Epidermal melanocyte (primary cell): ENCODE data around the gene CEP135.
"Not testable (repeated sequence)": the region's sequence is repeated elsewhere in the genome, so short reads cannot be mapped to it uniquely, and the experiment has no call there.

Experiments
- DNase-seq: peaks from one replicate; pipeline ENCODE4 v3.0.0; 2011; ENCODE audit warnings: low spot score; ENCODE audit not compliant: insufficient read length

The CEP135 gene

DNA sequence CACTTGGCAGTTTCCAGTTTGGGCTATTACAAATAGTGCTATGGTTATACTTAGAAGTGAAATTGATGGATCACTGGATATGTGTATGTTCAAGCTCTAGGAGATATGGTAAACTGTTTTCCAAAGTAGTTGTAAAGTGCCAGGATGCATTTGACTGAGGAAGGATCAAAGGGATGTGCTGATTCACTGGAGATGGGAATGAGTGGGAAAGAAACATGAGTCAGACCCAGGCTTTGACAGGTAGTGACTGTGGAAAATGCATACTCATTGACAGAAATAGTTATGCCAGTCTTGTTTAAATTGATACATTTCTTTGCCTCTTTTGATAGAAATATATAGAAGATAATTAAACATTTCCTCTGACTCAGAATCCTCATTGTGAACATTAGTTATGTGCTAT is 77.9 kb downstream of the CEP135 start:
- DNase-seq: no peak

DNA sequence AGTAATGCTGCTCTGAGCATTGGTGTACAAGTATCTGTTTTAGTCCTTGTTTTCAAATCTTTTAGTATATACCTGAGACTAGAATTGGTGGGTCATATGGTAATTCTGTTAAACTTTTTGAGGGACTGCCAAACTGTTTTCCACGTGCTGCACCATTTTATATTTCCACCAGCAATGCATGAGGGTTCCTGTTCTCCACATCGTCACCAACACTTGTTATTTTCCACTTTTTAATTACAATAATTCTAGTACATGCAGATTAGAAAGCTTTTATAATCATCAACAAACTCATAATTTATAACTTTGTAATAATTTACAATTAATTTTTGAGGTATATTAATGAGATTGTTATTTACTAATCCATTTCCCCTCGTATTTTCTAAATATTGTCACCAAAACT is 79.4 kb downstream of the CEP135 start:
- DNase-seq: no peak

DNA sequence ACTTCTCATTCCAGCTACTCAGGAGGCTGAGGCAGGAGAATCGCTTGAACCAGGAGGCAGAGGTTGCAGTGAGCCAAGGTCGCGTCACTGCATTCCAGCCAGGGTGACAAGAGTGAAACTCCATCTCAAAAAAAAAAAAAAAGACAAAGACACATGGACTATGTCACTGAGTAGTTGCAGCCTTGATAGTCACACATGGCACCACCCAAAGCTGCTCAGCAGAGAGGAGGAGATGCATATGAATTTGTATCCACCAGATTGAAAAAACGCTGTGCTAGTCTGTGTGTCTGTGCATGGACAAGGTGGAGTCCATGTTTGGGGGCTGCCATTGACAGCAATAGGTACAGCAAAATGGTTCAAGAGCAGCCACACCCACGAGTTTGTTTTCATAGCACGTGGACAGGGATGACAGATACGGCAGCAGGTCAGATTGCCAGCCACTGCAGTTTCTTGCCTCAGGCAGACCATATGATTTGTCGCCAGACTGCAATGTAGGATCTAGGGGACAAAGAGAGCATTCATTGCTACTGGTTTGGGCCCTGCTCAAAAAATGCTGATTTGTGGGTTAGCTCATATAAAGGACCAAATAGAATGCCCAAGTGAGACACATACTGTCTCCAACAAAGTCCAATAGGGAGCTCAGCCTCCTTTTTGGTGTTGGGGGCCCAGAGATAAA is 89.9 kb downstream of the CEP135 start:
- DNase-seq: peak; percentile 53

DNA sequence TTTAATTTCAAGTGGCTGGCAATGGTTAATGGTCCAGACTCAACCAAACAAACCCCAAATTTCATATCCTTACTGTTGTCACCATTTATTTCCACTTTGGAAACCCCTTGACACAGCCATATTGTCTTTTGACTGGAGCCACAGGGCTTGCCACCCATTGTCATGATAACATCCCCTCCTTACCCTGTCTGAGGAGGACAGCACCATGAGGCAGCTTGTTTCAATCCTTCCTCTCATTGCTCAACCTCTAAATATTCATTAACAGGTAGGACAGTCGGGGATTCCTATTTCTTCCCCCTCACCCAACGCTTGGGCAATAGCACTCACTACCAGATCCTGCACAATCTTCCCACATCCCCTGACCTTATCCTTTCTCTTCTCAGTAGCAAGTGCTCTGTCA is 92.1 kb downstream of the CEP135 start:
- no peak for DNase-seq

DNA sequence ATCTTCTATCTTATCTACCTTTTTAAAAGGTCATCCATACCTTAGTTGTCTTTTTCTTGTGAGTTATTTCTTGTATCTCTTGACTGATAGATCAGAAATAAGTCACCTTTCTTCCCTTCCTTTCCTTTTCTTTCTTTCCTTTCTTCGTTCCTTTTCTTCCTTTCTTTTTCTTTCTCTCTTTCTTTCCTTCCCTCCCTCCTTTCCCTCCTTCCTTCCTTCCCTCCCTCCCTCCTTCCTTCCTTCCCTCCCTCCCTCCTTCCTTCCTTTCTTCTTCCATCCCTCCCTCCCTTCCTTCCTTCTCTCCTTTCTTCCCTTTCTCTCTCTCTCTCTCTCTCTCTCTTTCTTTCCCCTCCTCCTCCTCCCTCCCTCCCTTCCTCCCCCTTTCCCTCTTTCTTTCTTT is 93.5 kb downstream of the CEP135 start:
- DNase-seq: no peak

DNA sequence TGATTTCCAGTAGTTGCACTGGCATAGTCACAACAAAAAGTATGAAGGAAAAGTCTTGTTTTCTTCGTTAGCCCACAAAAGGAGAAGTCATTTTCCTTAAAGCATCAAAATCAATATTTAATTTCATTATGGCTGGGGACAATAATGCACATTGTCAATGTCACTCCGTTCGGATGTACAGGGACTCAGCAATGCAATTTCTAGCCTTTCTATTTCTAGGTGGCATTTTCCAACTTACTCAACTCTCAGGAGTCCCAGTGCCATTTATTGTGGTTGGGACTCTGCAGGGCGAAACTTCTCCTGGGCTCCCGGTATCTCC is 99.6 kb downstream of the CEP135 start:
- DNase-seq: no peak

DNA sequence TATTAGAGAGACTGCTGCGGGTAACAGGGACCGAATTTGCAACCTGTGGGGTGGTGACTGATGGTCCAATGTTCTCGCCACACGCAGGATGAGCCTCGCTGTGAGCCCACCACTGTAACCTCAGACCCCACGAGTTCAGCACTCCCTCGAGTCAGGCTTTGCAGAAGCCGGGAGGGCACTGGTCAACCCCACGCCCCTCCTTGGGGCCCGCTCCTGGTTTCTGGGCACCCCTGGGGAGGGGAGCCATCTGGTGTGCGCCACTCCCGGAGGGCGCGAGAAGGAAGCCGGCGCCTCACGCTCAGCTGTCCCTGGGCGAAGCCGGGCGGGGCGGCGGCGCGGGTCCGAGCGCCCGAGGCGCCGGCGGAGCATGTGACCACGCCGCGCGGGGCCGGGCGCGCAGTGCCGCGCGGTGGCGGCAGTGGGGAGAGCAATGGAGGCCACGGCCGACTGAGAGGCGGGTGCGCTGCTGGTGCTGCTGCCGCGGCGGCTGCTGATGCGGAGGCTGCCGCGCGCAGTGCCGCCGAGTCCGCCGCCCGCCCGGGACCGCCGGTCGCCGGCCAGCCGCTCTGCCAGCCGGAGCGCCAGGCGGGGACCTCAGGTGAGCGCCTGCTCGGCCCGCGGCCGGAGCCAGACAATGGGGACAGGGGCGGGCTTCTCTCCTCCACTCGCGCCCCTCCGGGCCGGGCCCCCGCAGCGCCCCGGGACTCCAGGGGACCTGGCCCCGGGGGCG is 100.1 kb downstream of the CEP135 start:
- DNase-seq: peak; percentile 38

DNA sequence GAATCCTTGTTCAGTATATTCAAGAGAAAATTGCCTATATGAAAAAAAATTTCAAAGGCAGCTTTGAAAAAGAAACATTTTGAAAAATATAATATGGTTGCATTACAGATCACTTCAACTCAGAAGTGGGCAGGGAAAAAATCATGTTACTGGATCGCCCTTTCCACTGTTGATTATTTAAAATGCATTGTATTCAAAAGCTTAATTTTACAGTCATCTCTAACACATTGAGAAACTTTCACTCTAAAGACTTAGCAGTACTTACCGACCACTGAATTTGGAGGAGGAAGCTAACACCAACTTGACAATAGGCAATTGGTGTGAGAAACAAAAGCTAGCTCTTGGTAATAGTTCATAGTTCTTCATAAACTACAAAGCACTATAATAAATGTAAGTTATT is 101.9 kb downstream of the CEP135 start:
- no peak for DNase-seq

DNA sequence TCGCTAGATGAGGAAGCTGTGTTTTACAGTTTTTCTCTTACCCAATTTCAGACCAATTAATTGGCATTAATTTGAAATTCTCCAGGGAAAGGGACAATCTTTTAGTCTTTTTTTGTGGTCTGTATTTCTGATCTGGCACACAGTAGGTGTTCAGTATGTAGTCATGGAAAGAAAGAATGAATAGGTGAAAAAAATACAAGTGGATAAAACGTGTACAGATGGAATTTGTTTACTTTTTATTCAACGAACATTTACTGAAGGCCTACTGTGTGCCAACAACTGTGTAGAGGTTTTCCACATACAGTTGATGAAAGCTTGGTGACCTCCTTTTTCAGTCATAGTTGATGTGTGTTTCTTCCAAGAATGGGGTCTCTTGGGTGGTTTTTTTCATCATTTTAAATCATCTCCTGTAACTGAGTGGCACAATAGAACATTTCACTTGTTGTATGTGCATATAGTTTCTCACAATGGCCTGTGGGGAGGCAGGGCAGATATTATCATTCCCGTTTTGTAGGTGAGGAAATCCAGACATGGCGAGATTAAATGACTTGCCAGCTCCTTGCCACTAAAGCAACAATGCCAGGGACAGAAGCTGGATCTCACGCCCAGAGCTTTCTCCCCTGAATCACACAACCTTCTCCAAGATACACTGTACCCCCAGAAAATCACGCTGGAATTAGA is 102.4 kb downstream of the CEP135 start:
- no peak for DNase-seq

DNA sequence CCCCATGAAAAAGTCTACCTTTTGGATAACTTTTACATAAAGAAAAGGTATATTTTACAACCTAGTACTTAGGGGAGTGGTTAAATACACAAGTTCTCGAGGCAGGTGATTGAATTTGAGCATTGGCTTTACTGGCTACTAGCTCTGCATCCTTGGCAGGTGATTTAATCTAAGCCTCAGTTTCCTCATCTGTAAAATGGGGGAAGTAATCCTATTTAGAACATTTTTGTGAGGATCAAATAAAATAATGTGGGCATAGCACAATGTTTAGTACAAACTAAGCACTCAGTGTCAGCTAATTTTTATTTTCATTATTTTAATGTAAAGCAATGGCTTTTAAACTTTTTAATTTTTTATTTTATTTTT is 102.9 kb downstream of the CEP135 start:
- DNase-seq: no peak

DNA sequence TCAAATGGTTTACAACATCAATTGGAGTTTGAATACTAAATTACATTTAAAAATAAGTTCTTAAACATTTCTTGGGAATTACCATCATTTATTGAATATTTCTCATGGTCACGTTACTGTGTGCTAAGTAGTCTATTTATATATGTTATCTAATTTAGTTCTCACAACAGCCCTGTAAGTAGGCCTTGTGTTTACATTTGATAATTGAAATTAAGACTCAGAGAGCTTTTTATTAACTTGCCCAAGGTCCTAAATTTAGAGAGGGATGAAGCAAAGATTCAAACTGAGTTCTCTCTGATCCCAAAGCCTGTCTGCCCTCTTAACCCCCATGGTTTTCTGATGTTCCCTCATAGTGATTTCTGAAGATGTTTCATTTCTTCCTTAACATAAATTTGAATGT is 103.7 kb downstream of the CEP135 start:
- DNase-seq: no peak

DNA sequence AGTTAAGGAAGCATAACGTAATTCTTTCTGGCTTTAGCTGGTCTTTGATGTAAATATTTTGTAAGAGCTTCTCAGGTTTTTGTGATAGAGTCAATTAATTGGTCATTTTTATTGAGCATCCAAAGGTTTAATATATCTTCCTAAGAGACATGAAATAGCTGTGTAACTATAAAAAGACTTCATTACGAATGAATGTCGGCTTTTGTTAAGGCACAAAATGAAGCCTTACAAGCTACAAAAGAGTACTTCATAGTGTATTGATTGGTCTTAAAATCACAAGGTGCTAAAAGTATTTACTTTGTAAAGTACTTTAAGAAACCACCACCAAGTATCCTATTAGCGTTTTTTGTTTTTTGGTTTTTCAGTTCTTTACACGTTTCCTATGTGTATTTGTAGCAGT is 104.2 kb downstream of the CEP135 start:
- no peak for DNase-seq

DNA sequence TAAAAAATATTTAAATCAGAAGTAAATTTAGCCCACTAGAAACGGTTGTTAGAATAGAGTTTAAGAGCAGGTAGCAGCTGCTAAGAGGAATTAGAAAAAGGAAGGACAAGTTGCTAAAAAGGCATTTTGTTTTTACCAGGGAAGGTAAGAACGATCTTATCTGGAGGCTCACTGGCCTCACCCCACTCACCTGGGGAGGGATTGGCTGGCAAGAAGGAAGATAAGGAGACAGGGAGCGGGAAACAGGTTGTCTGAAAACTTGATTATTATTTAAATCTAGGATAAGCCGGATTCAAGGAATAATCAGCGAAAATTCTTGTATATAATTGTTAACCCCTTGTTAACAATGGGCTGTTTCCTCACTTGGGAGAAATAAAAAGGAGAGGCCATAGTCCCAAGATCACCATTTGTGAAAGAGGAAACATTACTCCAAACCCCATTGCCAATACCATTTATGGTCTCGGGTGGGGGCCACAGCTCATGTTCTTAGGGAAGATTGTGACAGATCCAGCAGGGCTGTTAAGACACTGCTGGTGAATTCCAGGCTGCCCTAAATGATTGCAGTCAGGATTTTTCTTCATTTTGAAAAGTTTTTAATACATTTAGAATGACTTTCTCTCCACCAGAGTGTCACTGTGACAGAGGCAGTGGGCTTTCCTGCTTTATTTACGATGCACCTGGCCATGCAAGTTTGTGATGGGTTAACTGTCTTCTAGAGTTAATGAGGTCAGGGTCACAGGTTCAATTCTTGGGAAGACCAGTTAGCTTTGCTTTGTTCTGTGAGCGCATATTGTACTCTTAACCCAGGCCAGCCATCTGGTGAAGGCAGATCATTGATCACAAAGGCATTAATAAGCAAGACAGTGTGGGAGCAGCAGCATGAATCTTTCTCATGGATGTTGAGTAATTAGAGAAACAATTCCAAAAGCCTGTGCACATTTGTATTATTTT is 106.6 kb downstream of the CEP135 start:
- no peak for DNase-seq

DNA sequence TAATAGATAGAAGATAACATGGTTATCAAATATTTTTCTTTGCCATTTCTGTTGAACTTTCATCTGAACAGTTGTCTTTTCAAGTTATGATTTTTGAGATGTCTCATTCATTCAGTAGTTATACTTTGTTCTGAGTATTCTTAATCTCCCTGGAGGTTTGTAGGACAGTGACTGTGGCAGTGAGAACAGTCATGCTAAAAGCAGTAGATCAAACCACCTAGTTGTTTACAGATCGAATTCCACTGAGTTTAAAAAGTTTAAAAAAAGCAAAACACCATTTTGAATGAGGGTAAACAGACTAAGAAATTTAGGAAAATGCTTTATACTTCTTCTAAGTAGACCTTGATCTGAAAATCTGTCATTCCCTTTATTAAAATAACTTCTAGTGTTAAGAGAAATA is 107.2 kb downstream of the CEP135 start:
- DNase-seq: no peak

DNA sequence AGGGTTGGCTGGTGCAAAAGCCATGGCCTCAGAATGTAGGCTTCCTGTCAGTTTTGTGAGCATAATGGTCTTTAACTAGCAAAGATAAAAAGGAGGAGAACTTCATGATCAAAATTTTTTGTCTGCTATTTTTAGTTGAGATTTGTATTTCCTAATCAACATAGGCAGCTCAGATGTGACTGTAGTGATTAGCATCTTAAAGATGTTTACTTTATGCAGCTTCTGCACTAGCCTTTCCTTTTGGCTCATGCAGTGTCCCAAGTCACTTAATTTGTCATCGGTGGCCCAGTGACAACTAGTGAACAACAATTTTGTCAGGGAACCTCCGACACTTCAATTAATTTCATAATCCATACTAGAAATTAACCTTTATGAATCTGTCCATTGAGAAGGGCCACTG is 109.8 kb downstream of the CEP135 start:
- DNase-seq: no peak

DNA sequence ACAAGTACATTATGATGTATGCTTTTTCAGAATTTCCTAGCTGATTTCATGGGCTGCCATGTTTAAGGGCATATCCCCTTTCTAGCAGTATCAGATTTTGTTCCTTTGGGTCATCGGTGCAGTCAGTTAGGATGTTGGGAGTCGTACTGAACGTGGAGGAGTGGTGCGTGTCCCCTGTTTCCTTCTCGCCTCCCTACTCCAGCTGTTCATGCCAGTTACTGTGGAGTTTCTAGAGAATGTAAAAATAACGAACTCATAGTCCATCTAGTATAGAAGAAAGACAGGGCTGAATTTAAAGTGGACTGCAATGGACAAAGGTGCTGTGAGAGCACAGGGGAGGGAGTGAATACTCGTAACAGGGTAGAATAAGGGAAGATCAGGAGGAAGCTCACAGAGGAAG is 111.3 kb downstream of the CEP135 start:
- DNase-seq: no peak

DNA sequence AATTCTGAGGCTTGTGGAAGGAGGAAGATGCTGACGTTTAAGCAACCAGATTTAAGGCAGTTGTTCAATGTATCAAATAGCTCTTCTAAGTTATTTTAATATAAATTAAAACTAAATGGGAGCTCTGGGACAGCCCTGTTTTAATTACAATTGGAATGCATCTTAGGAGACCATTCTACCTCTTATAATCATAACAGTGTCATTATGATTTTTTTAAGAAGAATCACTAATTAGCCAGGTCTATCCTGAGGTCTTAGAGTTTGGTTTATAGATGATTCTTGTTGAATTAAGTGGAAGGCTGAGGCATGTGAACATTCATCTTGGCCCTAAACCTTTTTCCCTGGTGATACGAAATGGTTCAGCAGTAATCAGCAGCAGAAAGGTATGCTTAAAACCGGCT is 113.4 kb downstream of the CEP135 start:
- no peak for DNase-seq

DNA sequence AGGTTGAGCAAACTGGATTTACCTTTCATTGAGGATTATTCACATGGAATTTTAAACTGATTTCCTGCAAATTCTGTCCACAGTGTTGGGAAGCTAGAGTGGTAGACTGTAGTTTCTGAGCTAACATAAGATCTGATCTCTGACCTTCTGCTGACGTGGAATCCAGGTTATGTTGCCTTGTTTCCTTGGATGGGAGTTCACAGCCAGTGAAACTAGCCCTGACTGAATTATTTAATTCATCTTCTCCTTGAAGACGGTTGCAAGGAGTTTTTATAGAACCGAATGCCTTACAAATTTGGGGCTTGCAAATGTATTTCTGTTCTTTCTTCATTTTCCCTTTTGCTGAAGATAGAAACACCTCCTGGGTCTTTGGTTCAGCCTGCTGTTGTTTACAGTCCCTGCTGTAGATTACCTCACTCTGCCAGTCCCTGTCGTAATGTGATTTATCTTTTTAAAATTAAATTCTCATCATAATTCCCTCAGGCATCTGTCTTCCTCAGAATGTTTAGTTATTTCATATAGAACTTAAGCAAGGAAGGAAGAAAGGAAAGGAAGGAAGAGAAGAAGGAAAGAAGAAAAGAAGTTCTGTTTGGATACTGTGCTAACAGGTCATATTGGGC is 113.9 kb downstream of the CEP135 start:
- no peak for DNase-seq

DNA sequence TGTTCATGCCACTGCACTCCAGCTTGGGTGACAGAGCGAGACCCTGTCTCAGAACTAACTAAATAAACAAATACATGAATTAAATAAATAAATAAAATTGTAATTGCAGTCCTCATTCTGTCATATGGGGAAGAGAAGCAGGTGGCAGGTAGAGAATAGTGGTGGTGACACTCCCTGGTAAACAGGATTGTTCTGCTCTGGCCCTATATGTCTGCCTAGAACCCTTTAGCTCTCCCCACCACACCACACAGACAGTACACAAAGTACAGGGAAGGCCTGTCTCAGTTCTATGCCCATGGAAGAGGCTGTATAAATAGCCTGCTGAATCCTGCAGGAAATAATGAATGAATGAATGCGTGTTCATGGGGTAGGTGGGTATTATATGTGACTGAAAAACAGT is 117.7 kb downstream of the CEP135 start:
- no peak for DNase-seq

DNA sequence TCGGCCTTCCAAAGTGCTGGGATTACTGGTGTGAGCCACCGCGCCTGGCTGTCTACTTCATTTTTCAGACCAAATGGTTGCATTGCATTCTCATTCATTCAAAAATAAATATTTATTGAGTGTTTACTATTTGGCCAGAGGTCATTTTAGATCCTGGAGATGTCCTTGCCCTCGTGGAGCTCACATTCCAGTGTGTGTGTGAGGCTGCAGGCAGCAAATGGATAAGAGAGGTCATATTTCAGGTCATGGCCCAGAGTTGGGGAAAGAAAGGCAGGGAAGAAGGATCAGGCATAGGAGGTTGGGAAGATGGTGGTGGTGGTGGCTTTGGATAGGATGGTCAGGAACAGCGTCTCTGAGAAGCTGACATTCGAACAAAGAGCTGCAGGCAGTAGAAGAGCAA is 119.1 kb downstream of the CEP135 start:
- no peak for DNase-seq

DNA sequence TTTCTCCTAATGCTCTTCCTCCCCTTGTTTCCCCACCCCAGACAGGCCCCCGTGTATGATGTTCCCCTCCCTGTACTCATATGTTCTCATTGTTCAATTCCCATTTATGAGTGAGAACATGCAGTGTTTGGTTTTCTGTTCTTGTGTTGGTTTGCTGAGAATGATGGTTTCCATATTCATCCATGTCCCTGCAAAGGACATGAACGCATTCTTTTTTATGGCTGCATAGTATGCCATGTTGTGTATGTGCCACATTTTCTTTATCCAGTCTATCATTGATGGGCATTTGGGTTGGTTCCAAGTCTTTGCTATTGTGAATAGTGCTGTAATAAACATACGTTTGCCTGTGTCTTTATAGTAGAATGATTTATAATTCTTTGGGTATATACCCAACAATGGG is 124.0 kb downstream of the CEP135 start:
- DNase-seq: not testable (repeated sequence)
